OCI-LY7 (cell line): ENCODE data around the gene NIT2. TPM values are rescaled to one million over a fixed set of nuclear protein-coding genes. Genes with fewer than 3 reads are reported as not detected.
A peak's percentile ranks its signal among the peaks of the same experiment; 100 is the strongest.

Source experiments
- BruUV-seq: library from RNA; stranded (reverse); fragments of 400-500 nt; replicated peaks from 2 replicates; lab custom pipeline; 2021; lab: Mats Ljungman, UMichigan
- CTCF ChIA-PET: fragments of 300-600 bp; sonication (Branson Sonifier 250); formaldehyde crosslinking; loops from one replicate; lab custom pipeline; 2022; ENCODE audit warnings: antibody characterized with exemption; ENCODE audit not compliant: unreplicated experiment; lab: Charles Lee
- POLR2A ChIA-PET: fragments of 300-600 bp; sonication (Branson Sonifier 250); formaldehyde crosslinking; loops from one replicate; lab custom pipeline; 2022; ENCODE audit warnings: antibody characterized with exemption; lab: Charles Lee
- DNase-seq: peaks from one replicate; pipeline ENCODE4 v3.0.0-alpha.2; 2015; ENCODE audit warnings: low spot score
- H2AFZ ChIP-seq: fragments of 200-600 bp; sonication (generic), shearing (Covaris generic); 2 replicates; pipeline ENCODE4 v1.6.1; 2014; ENCODE audit warnings: mild to moderate bottlenecking, antibody characterized with exemption, low read length, moderate library complexity
- H3K27ac ChIP-seq: fragments of 200-600 bp; sonication (generic); 2 replicates; pipeline ENCODE4 v1.5.1; 2014; ENCODE audit warnings: mixed run types, low read depth, mild to moderate bottlenecking, moderate library complexity, low read length, inconsistent platforms; ENCODE audit not compliant: poor library complexity, severe bottlenecking
- H3K36me3 ChIP-seq: fragments of 200-600 bp; sonication (generic); 2 replicates; pipeline ENCODE4 v1.6.1; 2014; ENCODE audit warnings: mild to moderate bottlenecking, antibody characterized with exemption, low read length, moderate library complexity, mixed read lengths; ENCODE audit not compliant: insufficient read depth
- H3K4me1 ChIP-seq: fragments of 200-600 bp; sonication (generic); 2 replicates; pipeline ENCODE4 v1.5.1; 2014; ENCODE audit warnings: mild to moderate bottlenecking, low read length; ENCODE audit not compliant: insufficient read depth, poor library complexity, severe bottlenecking
- H3K4me2 ChIP-seq: fragments of 200-600 bp; sonication (generic); 2 replicates; pipeline ENCODE4 v1.6.1; 2014; ENCODE audit warnings: mild to moderate bottlenecking, low read length
- H3K4me3 ChIP-seq: fragments of 200-600 bp; sonication (generic); 2 replicates; pipeline ENCODE4 v1.5.1; 2014; ENCODE audit warnings: mild to moderate bottlenecking, low read depth, low read length; ENCODE audit not compliant: poor library complexity, severe bottlenecking
- H3K79me2 ChIP-seq: fragments of 200-600 bp; sonication (generic); 2 replicates; pipeline ENCODE4 v1.6.1; 2016; ENCODE audit warnings: low read depth, mild to moderate bottlenecking, low read length, moderate library complexity, mixed read lengths; ENCODE audit not compliant: insufficient read depth
- H3K9me2 ChIP-seq: fragments of 200-600 bp; sonication (generic); 2 replicates; pipeline ENCODE4 v1.6.1; 2016; ENCODE audit warnings: mild to moderate bottlenecking, low read length, mixed read lengths; ENCODE audit not compliant: insufficient read depth
- H3K9me3 ChIP-seq: fragments of 200-600 bp; sonication (generic); 2 replicates; pipeline ENCODE4 v1.6.1; 2014; ENCODE audit warnings: mild to moderate bottlenecking, mixed run types, low read length, mixed read lengths
- H4K20me1 ChIP-seq: fragments of 200-600 bp; sonication (generic); 2 replicates; pipeline ENCODE4 v1.6.1; 2014; ENCODE audit warnings: mild to moderate bottlenecking, antibody characterized with exemption, low read length, moderate library complexity, mixed read lengths; ENCODE audit not compliant: insufficient read depth
- EZH2phosphoT487 ChIP-seq: fragments of 200-600 bp; sonication (generic); IDR thresholded peaks from 2 replicates; pipeline ENCODE4 v1.6.1; 2018; ENCODE audit warnings: low read depth, borderline replicate concordance, mild to moderate bottlenecking, mixed run types, antibody characterized with exemption, low read length, moderate library complexity, mixed read lengths
- intact Hi-C: fragments of 100-400 bp; cut with micrococcal nuclease; formaldehyde crosslinking; loops from one replicate; pipeline ENCODE4 v1.10.0; 2022; ENCODE audit not compliant: unreplicated experiment
- total RNA-seq, 2 experiments: library from RNA; depleted of rRNA in 1 of 2; stranded (reverse); fragments of >200 nt in 1 of 2; shearing (Covaris generic) in 1 of 2; gene quantifications; 2 replicates each; pipeline ENCODE4 v1.2.3, GENCODE V29; 2014 to 2022
- TF ChIP-seq, protein P1 (sequence below): fragments of 200-600 bp; sonication (generic); conservative IDR thresholded peaks from 2 replicates; pipeline ENCODE4 v1.5.1; 2014; ENCODE audit warnings: mild to moderate bottlenecking, antibody characterized with exemption, low read length, moderate library complexity, mixed read lengths

The NIT2 gene
- total RNA-seq, 2 experiments from 2014 or later, result 34.6 to 42.1 TPM

DNA sequence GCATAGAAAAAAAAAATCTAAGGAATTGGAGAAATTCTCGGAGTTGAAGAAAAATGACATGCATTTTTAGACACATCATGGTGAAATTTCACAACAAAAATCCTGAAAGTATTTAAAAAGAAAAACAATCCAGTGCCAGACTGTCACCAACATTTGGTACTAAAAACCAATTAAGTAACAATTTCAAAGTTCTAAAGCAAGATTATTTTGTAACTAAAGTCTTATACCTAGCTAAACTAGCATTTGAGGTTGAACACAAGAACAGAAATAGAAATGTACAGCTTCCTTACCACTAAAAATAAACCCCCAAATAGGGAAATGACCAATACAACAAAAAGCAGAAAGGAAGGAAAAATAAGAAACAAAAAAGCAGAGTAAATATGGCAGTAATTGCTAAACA, 54.5 kb downstream of the NIT2 start:
- H4K20me1 ChIP-seq, result no peaks in the 10 kb centered on the region
- ChIA-PET POLR2A (interaction anchor here (0.7 kb wide), 2 partner anchors 11 to 1175 kb away, joined by 3 to 4 read pairs; no protein-coding TSS in a partner anchor), CTCF (no interaction called here)
- intact Hi-C loops, result loop anchor here (5.0 kb wide), 1 partner anchor 47 kb away; no protein-coding TSS in a partner anchor
- no peak overlapping the region for H3K4me2 ChIP-seq
- H3K79me2 ChIP-seq, result peaks cover 74% of the 10 kb centered on the region
- H3K36me3 ChIP-seq, result peaks cover 97% of the 10 kb centered on the region
- no peaks in the 10 kb centered on the region for H3K4me1 ChIP-seq
- H3K9me3 ChIP-seq, result peaks cover 25% of the 10 kb centered on the region; the same call in 1 of the 2 replicates
- DNase-seq, result peak; percentile 2
- H2AFZ ChIP-seq, result no peak overlapping the region
- no peak overlapping the region for H3K4me3 ChIP-seq
- TF ChIP-seq EZH2phosphoT487, result no peak
- TF ChIP-seq, protein P1, sequence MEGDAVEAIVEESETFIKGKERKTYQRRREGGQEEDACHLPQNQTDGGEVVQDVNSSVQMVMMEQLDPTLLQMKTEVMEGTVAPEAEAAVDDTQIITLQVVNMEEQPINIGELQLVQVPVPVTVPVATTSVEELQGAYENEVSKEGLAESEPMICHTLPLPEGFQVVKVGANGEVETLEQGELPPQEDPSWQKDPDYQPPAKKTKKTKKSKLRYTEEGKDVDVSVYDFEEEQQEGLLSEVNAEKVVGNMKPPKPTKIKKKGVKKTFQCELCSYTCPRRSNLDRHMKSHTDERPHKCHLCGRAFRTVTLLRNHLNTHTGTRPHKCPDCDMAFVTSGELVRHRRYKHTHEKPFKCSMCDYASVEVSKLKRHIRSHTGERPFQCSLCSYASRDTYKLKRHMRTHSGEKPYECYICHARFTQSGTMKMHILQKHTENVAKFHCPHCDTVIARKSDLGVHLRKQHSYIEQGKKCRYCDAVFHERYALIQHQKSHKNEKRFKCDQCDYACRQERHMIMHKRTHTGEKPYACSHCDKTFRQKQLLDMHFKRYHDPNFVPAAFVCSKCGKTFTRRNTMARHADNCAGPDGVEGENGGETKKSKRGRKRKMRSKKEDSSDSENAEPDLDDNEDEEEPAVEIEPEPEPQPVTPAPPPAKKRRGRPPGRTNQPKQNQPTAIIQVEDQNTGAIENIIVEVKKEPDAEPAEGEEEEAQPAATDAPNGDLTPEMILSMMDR, result no peak
- no peak overlapping the region for H3K27ac ChIP-seq
- no peaks in the 10 kb centered on the region for H3K9me2 ChIP-seq
- BruUV-seq, result no TSS peak

DNA sequence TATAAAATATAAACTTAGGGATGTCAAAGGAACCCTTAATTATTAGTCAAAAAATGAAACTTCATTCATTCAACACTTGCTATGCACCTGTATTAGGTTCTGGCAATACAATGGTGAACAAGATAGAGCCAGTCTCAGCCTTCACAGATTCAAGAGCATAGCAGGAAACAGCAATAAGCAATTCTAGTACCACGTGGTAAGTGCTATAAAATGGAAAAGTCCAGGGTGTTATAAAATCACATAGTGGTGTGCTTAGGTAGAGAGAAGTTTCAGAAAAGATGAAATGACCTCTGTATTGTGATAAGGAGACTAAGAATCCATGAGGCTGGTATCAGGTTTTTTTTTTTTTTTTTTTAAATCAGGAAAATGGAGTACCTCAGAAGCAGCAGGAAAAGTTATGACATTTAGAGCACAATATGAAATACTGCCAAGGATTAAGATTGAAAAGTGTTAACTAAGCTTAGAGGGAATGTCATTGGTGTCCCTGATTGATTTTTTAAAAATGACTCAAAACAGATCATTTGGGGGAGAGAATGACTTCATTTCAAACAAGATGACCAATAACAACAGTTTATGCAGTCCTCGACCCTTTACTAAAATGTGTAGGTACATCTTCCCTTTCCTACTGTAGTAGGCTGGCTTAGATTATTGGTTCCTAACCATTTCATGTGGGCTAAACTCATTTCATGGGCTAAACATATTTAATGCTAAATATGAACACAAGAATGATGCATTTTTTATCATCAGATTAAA, 61.3 kb downstream of the NIT2 start:
- TF ChIP-seq, protein P1, result no peak
- TF ChIP-seq EZH2phosphoT487, result no peak
- peak overlapping the region; percentile 25; the same call in 1 of the 2 replicates for H3K4me2 ChIP-seq
- peaks cover 21% of the 10 kb centered on the region for H3K4me1 ChIP-seq
- H3K27ac ChIP-seq, result no peak overlapping the region
- BruUV-seq, result no TSS peak
- H3K36me3 ChIP-seq, result peaks cover 73% of the 10 kb centered on the region
- H4K20me1 ChIP-seq, result peaks cover 13% of the 10 kb centered on the region
- POLR2A ChIA-PET, result interaction anchor here (1.4 kb wide), 1 partner anchor 11 kb away, joined by 3 read pairs; no protein-coding TSS in a partner anchor
- peaks cover 100% of the 10 kb centered on the region for H3K79me2 ChIP-seq
- CTCF ChIA-PET, result no interaction called here
- intact Hi-C loops, result no loop called here
- no peaks in the 10 kb centered on the region for H3K9me3 ChIP-seq
- H3K4me3 ChIP-seq, result no peak overlapping the region
- H3K9me2 ChIP-seq, result no peaks in the 10 kb centered on the region
- no peak overlapping the region for H2AFZ ChIP-seq
- peak; percentile 10 for DNase-seq

DNA sequence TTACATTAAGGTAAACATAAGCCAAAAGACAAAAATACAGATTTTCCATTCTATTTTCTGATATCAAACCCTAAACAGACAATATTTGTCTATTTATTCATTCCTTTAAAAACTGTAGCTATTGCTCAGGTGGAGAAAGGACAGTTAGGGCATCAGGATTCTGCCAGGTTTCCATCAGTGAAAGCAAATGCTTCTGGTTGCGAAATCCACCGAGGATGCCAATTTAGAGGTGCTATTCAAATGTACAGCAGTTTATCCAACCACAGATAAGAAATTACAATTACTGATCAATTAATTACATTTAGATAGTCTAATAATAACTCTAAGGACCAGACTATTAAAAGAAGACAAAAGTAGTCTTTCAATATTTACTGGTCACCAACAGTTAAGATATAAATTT, 62.4 kb downstream of the NIT2 start:
- Histone ChIP-seq H3K9me3 (no peaks in the 10 kb centered on the region), H3K36me3 (peaks cover 62% of the 10 kb centered on the region), H3K27ac (no peak overlapping the region), H3K4me1 (peaks cover 21% of the 10 kb centered on the region), H3K4me2 (peak overlapping the region; percentile 11; the same call in 1 of the 2 replicates), H3K79me2 (peaks cover 93% of the 10 kb centered on the region), H2AFZ (no peak overlapping the region), H3K4me3 (no peak overlapping the region), H4K20me1 (peaks cover 13% of the 10 kb centered on the region), H3K9me2 (no peaks in the 10 kb centered on the region)
- no peak for DNase-seq
- POLR2A ChIA-PET, result interaction anchor here (1.1 kb wide), 1 partner anchor 14 kb away, joined by 4 read pairs; no protein-coding TSS in a partner anchor
- TF ChIP-seq, protein P1, result no peak
- TF ChIP-seq EZH2phosphoT487, result no peak
- CTCF ChIA-PET, result no interaction called here
- BruUV-seq, result TSS peak; percentile 7
- intact Hi-C loops, result no loop called here
